Neural cell (in vitro differentiated cells): ENCODE measurements around the gene RYR2.

Source experiments
- TF ChIP-seq, protein P1 (sequence below): IDR thresholded peaks from 2 replicates; pipeline ENCODE4 v1.6.1; 2012; ENCODE audit warnings: borderline replicate concordance
- TF ChIP-seq, protein P2 (sequence below): fragments of 450-650 bp; IDR thresholded peaks from 2 replicates; pipeline ENCODE4 v1.5.1; 2014; ENCODE audit warnings: antibody characterized with exemption, mild to moderate bottlenecking, moderate library complexity; ENCODE audit not compliant: poor library complexity, severe bottlenecking

- TF ChIP-seq, protein P1, sequence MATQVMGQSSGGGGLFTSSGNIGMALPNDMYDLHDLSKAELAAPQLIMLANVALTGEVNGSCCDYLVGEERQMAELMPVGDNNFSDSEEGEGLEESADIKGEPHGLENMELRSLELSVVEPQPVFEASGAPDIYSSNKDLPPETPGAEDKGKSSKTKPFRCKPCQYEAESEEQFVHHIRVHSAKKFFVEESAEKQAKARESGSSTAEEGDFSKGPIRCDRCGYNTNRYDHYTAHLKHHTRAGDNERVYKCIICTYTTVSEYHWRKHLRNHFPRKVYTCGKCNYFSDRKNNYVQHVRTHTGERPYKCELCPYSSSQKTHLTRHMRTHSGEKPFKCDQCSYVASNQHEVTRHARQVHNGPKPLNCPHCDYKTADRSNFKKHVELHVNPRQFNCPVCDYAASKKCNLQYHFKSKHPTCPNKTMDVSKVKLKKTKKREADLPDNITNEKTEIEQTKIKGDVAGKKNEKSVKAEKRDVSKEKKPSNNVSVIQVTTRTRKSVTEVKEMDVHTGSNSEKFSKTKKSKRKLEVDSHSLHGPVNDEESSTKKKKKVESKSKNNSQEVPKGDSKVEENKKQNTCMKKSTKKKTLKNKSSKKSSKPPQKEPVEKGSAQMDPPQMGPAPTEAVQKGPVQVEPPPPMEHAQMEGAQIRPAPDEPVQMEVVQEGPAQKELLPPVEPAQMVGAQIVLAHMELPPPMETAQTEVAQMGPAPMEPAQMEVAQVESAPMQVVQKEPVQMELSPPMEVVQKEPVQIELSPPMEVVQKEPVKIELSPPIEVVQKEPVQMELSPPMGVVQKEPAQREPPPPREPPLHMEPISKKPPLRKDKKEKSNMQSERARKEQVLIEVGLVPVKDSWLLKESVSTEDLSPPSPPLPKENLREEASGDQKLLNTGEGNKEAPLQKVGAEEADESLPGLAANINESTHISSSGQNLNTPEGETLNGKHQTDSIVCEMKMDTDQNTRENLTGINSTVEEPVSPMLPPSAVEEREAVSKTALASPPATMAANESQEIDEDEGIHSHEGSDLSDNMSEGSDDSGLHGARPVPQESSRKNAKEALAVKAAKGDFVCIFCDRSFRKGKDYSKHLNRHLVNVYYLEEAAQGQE = no peak
- TF ChIP-seq, protein P2, sequence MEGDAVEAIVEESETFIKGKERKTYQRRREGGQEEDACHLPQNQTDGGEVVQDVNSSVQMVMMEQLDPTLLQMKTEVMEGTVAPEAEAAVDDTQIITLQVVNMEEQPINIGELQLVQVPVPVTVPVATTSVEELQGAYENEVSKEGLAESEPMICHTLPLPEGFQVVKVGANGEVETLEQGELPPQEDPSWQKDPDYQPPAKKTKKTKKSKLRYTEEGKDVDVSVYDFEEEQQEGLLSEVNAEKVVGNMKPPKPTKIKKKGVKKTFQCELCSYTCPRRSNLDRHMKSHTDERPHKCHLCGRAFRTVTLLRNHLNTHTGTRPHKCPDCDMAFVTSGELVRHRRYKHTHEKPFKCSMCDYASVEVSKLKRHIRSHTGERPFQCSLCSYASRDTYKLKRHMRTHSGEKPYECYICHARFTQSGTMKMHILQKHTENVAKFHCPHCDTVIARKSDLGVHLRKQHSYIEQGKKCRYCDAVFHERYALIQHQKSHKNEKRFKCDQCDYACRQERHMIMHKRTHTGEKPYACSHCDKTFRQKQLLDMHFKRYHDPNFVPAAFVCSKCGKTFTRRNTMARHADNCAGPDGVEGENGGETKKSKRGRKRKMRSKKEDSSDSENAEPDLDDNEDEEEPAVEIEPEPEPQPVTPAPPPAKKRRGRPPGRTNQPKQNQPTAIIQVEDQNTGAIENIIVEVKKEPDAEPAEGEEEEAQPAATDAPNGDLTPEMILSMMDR = no peak
Observed at GRCh38 chr1:237309595-237310118, 267.7 kb downstream of the RYR2 start.
